Progenitor cell of endocrine pancreas (in vitro differentiated cells): ENCODE measurements around the gene ZBTB16. TPM values are rescaled to one million over a fixed set of nuclear protein-coding genes. Genes with fewer than 3 reads are reported as not detected.

ENCODE experiments used
- DNase-seq: peaks from one replicate; pipeline ENCODE4 v3.0.0; 2021; ENCODE audit warnings: low spot score; ENCODE audit not compliant: unreplicated experiment
- H3K27ac Mint-ChIP-seq: 2 replicates; pipeline ENCODE4 v1.8.0; 2021; ENCODE audit warnings: mild to moderate bottlenecking, moderate library complexity, mixed read lengths
- H3K27me3 Mint-ChIP-seq: 2 replicates; pipeline ENCODE4 v1.8.0; 2021; ENCODE audit warnings: mixed read lengths
- H3K36me3 Mint-ChIP-seq: 2 replicates; pipeline ENCODE4 v1.8.0; 2022; ENCODE audit warnings: mixed read lengths; ENCODE audit not compliant: insufficient read depth
- H3K4me1 Mint-ChIP-seq: 2 replicates; pipeline ENCODE4 v1.8.0; 2021; ENCODE audit warnings: low read depth, mixed read lengths
- H3K4me3 Mint-ChIP-seq: 2 replicates; pipeline ENCODE4 v1.8.0; 2021; ENCODE audit warnings: low read depth, mild to moderate bottlenecking, moderate library complexity, mixed read lengths
- H3K9me3 Mint-ChIP-seq: 2 replicates; pipeline ENCODE4 v1.8.0; 2021; ENCODE audit warnings: low read depth, mixed read lengths
- total RNA-seq: library from RNA; stranded (reverse); gene quantifications from 2 replicates; pipeline ENCODE4 v1.2.1, GENCODE V29; 2021
- TF ChIP-seq, protein P1 (sequence below): fragments of 200-600 bp; sonication (generic); IDR thresholded peaks from one replicate; pipeline ENCODE4 v1.5.0; 2021; ENCODE audit warnings: antibody characterized with exemption, mild to moderate bottlenecking; ENCODE audit not compliant: unreplicated experiment

ZBTB16 gene
- total RNA-seq, 1 donor from 2014 or later: 29.6 TPM

DNA sequence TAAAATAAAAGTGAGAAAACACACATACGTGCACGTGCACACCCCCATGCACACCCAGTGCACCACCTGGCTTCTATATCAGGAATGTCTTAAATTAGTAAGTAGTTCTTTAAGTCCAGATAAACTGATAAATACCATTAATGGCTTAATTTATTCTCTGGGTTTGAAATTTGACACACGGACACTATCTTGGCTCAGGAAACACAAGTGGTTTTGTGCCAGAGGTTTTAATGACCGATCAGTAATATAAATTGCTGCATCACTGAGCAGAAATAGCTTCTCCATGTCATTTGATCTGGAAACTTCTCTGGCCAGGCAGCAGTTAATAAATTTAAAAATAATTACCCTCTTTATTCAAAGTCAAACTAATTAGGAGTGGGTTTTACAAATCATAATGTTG is 135.2 kb downstream of the ZBTB16 start:
- Mint-ChIP-seq H3K27ac (no peak overlapping the region), H3K27me3 (no peaks in the 10 kb centered on the region), H3K36me3 (peaks cover 12% of the 10 kb centered on the region), H3K4me1 (peaks cover 25% of the 10 kb centered on the region), H3K4me3 (no peak overlapping the region), H3K9me3 (peaks cover 3% of the 10 kb centered on the region)
- TF ChIP-seq, protein P1, sequence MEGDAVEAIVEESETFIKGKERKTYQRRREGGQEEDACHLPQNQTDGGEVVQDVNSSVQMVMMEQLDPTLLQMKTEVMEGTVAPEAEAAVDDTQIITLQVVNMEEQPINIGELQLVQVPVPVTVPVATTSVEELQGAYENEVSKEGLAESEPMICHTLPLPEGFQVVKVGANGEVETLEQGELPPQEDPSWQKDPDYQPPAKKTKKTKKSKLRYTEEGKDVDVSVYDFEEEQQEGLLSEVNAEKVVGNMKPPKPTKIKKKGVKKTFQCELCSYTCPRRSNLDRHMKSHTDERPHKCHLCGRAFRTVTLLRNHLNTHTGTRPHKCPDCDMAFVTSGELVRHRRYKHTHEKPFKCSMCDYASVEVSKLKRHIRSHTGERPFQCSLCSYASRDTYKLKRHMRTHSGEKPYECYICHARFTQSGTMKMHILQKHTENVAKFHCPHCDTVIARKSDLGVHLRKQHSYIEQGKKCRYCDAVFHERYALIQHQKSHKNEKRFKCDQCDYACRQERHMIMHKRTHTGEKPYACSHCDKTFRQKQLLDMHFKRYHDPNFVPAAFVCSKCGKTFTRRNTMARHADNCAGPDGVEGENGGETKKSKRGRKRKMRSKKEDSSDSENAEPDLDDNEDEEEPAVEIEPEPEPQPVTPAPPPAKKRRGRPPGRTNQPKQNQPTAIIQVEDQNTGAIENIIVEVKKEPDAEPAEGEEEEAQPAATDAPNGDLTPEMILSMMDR: no peak
- no peak for DNase-seq

DNA sequence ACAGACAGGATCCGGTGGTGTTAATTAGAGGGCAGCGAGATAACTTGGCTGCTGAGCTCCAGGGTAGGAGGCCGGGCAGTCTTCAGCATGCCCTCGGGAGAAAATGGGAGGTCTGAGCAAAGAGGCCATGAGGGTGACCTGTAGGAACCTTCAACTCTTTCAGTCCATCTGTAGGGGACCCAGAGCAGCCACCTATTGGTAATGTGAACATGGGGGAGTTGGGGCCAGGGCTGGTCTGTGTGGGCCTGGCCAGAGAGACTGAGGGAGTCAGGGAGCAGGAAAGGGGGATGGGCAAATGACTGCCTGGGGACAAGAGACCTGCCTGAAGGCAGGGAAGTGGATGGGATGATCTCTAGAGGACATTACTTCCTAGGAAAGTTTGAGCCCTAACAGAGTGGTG is 135.6 kb downstream of the ZBTB16 start:
- Mint-ChIP-seq H3K27ac (no peak overlapping the region), H3K4me1 (peaks cover 25% of the 10 kb centered on the region), H3K4me3 (no peak overlapping the region), H3K27me3 (no peaks in the 10 kb centered on the region), H3K36me3 (peaks cover 8% of the 10 kb centered on the region), H3K9me3 (peaks cover 3% of the 10 kb centered on the region)
- TF ChIP-seq, protein P1: no peak
- DNase-seq: no peak

DNA sequence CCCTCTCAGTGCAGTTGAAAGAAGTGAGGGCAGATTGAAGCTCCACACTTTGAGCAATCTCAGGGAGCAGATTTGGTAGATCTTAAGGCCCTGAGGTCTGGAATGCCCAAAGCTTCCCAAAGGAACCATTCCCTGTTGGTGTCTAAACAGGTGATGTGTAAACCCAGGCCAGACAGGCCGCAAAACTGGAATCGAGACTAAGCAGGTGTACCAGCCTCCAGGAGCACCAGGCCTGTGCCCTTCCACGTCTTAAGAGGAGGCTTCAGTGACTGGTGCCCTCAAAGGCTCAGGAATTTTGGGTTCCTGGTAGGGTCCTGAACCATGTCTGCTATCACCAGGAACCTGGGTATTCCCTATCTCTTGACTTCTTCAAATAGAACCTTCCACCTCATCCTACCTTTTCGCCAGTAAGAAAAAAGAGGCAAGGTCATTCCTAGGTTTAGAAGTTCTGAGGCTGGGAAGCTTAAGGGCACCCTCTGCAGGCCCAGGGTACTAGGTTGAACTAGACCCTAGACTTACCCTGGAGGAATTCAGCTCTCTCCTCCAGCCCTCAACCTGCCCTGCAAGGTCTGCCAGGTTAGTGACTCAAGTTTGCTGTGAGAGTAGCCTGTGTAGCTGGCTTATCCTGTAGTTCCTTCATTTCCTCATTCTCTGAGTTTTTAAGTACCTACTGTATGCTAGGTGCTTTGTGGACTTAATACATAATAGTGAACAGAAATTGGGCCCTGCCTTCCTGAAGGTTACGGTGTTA is 136.6 kb downstream of the ZBTB16 start:
- DNase-seq: no peak
- H3K4me3 Mint-ChIP-seq: no peak overlapping the region
- H3K27me3 Mint-ChIP-seq: no peaks in the 10 kb centered on the region
- TF ChIP-seq, protein P1: no peak
- peaks cover 30% of the 10 kb centered on the region for H3K4me1 Mint-ChIP-seq
- H3K36me3 Mint-ChIP-seq: peaks cover 3% of the 10 kb centered on the region
- H3K9me3 Mint-ChIP-seq: no peaks in the 10 kb centered on the region
- no peak overlapping the region for H3K27ac Mint-ChIP-seq

DNA sequence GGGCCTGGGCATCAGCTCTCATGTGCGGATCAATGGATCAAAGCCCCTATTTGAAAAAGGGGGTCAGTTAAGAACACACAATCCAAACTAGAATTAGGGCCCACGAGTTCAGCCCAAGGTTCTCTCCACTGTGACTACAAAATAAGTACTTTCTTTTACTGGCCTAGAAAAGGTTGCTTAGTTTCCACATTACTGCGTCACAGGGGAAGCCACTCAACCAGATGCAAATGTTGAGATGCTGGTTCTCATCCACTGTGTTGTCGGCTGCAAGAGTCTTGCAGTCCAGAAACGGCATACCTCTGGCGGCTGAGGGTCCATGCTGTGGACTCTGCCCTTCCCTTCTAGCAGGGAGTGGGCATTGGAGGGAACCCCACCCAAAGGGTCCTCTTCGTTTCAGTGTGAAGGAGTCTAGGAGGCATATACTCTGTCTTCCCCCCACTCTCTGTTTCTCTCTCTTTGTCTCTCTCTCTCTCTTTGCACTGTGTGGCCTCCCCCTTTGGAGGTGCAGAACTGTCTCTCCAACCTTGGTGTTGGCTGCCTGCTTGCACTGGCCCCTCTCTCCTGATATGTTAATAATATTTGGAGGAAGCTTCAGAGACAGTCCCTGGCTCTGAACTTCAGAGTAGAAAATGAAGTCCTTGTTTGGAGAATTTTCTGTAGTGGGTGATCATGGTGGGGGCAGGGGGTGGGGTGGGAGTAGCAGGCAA is 137.6 kb downstream of the ZBTB16 start:
- Mint-ChIP-seq H3K4me3 (no peak overlapping the region), H3K27ac (peak overlapping the region; percentile 38), H3K4me1 (peaks cover 33% of the 10 kb centered on the region), H3K9me3 (no peaks in the 10 kb centered on the region), H3K27me3 (no peaks in the 10 kb centered on the region), H3K36me3 (no peaks in the 10 kb centered on the region)
- no peak for DNase-seq
- TF ChIP-seq, protein P1: no peak

DNA sequence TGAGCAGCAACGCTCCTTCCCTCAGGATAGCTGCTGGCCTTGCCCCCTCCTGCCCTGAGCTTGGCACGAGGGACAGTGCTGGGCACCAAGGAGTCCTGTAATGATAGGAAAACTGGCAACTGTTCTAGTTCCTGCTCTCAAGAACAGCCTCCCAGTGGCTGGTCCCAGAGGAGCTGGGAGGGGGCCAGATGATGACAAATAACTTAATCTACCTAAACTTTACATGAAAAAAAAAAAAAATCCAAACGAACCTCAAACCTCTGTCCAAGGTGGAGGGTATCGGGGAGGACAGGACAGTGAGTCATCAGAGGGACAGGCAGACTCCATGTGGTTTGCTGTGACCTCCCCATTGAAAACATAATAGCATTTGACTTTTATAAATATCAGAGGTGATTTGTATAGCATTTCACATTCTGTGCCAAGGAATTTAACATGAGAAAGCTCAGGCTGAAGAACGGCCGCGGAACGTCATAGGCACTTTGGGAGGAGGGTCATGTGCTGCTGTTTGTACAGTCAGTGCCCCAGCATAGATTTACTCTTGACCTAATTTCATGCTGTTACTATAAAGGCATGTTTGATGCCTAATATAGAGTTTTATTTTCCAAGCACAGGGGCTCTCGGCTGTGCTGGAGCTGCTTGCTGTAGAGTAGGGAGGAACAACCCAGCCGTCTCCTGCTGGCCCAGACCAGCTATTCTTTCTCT is 138.4 kb downstream of the ZBTB16 start:
- H3K27ac Mint-ChIP-seq: peak overlapping the region; percentile 41
- no peaks in the 10 kb centered on the region for H3K9me3 Mint-ChIP-seq
- TF ChIP-seq, protein P1: no peak
- H3K27me3 Mint-ChIP-seq: no peaks in the 10 kb centered on the region
- DNase-seq: no peak
- no peak overlapping the region for H3K4me3 Mint-ChIP-seq
- H3K4me1 Mint-ChIP-seq: peaks cover 33% of the 10 kb centered on the region
- no peaks in the 10 kb centered on the region for H3K36me3 Mint-ChIP-seq
